HL-60 (cell line): ENCODE results near the gene MAMSTR.

Experiments
- DNase-seq, 2 experiments: peaks; one replicate each; pipeline ENCODE4 v3.0.0-alpha.2; 2010 to 2020; ENCODE audit warnings: low read depth in 1 of 2, low spot score in 1 of 2
- H3K27ac ChIP-seq: fragments of 250-450 bp; sonication (Bioruptor Pico); replicated peaks from 2 replicates; pipeline ENCODE4 v1.5.1; 2020; ENCODE audit warnings: mild to moderate bottlenecking, moderate library complexity
- H3K27me3 ChIP-seq: fragments of 250-450 bp; sonication (Bioruptor Pico); 2 replicates; pipeline ENCODE4 v1.5.1; 2021; ENCODE audit warnings: mild to moderate bottlenecking, moderate library complexity; ENCODE audit not compliant: insufficient read depth, poor library complexity, severe bottlenecking
- H3K4me3 ChIP-seq: replicated peaks from 2 replicates; pipeline ENCODE4 v1.5.1; 2011; ENCODE audit warnings: mild to moderate bottlenecking, control low read depth, low read length; ENCODE audit not compliant: insufficient read depth
- CTCF ChIP-seq: IDR thresholded peaks from one replicate; pipeline ENCODE4 v1.5.1; 2011; ENCODE audit warnings: low read length, control low read depth, inconsistent platforms; ENCODE audit not compliant: insufficient read depth
- GABPA ChIP-seq: IDR thresholded peaks from 2 replicates; pipeline ENCODE4 v1.6.1; 2012; ENCODE audit warnings: low read depth
- POLR2AphosphoS5 ChIP-seq: IDR thresholded peaks from 2 replicates; pipeline ENCODE4 v1.6.1; 2012; ENCODE audit warnings: low read depth
- REST ChIP-seq: IDR thresholded peaks from 2 replicates; pipeline ENCODE4 v1.6.1; 2012; ENCODE audit warnings: low read depth; ENCODE audit not compliant: insufficient replicate concordance
- SPI1 ChIP-seq: IDR thresholded peaks from 2 replicates; pipeline ENCODE4 v1.6.1; 2012; ENCODE audit warnings: low read depth, mild to moderate bottlenecking, borderline replicate concordance

Gene MAMSTR

GRCh38 chr19:48711106-48711662, 8.3 kb downstream of the MAMSTR start:
- Histone ChIP-seq H3K27ac (no peak overlapping the region), H3K4me3 (no peak overlapping the region), H3K27me3 (no peaks in the 10 kb centered on the region)
- DNase-seq, result no peak
- no peak for TF ChIP-seq REST
- TF ChIP-seq CTCF, result no peak
- TF ChIP-seq POLR2AphosphoS5, result no peak
- no peak for TF ChIP-seq GABPA
- no peak for TF ChIP-seq SPI1

- Histone ChIP-seq H3K27ac (no peak overlapping the region), H3K27me3 (no peaks in the 10 kb centered on the region), H3K4me3 (no peak overlapping the region)
- TF ChIP-seq GABPA, result no peak
- TF ChIP-seq REST, result no peak
- TF ChIP-seq POLR2AphosphoS5, result no peak
- TF ChIP-seq CTCF, result no peak
- no peak for TF ChIP-seq SPI1
- no peak for DNase-seq
Observed at GRCh38 chr19:48708471-48708870, 11.1 kb downstream of the MAMSTR start.

- Histone ChIP-seq H3K4me3 (no peak overlapping the region), H3K27me3 (no peaks in the 10 kb centered on the region), H3K27ac (no peak overlapping the region)
- DNase-seq, result no peak
- TF ChIP-seq REST (no peak), SPI1 (no peak), POLR2AphosphoS5 (no peak), CTCF (no peak), GABPA (no peak)
Observed at GRCh38 chr19:48705431-48705830, 14.1 kb downstream of the MAMSTR start.
